ENCODE measurements around the gene GABRB1.

Gene GABRB1

GRCh38 chr4:47120783-47121182 is 89.4 kb downstream of the GABRB1 start:
- no peak for DNase-seq

GRCh38 chr4:47122592-47123291 is 91.4 kb downstream of the GABRB1 start:
- peak; percentile 57 for DNase-seq

- no peak for DNase-seq
Observed at GRCh38 chr4:47128991-47129390, 97.6 kb downstream of the GABRB1 start.

GRCh38 chr4:47135210-47135609 is 103.8 kb downstream of the GABRB1 start:
- no peak for DNase-seq

GRCh38 chr4:47143261-47143660 is 111.9 kb downstream of the GABRB1 start:
- no peak for DNase-seq

- no peak for DNase-seq
Observed at GRCh38 chr4:47145630-47146029, 114.3 kb downstream of the GABRB1 start.

- DNase-seq = no peak
Observed at GRCh38 chr4:47154816-47155370, 123.5 kb downstream of the GABRB1 start.

GRCh38 chr4:47155919-47156318 is 124.6 kb downstream of the GABRB1 start:
- no peak for DNase-seq

GRCh38 chr4:47160095-47160494 is 128.7 kb downstream of the GABRB1 start:
- DNase-seq = no peak

GRCh38 chr4:47167081-47168035 is 136.0 kb downstream of the GABRB1 start:
- no peak for DNase-seq

- no peak for DNase-seq
Observed at GRCh38 chr4:47184083-47184482, 152.7 kb downstream of the GABRB1 start.

- DNase-seq = no peak
Observed at GRCh38 chr4:47185761-47186160, 154.4 kb downstream of the GABRB1 start.

GRCh38 chr4:47187608-47188007 is 156.2 kb downstream of the GABRB1 start:
- DNase-seq = no peak

- no peak for DNase-seq
Observed at GRCh38 chr4:47193179-47193578, 161.8 kb downstream of the GABRB1 start.

- DNase-seq = no peak
Observed at GRCh38 chr4:47194036-47194737, 162.8 kb downstream of the GABRB1 start.

- no peak for DNase-seq
Observed at GRCh38 chr4:47195706-47196105, 164.3 kb downstream of the GABRB1 start.

GRCh38 chr4:47198791-47199190 is 167.4 kb downstream of the GABRB1 start:
- no peak for DNase-seq

GRCh38 chr4:47203593-47203992 is 172.2 kb downstream of the GABRB1 start:
- DNase-seq = no peak

- no peak for DNase-seq
Observed at GRCh38 chr4:47207555-47207954, 176.2 kb downstream of the GABRB1 start.

- DNase-seq = no peak
Observed at GRCh38 chr4:47209833-47210232, 178.5 kb downstream of the GABRB1 start.

- DNase-seq = no peak
Observed at GRCh38 chr4:47210828-47211227, 179.5 kb downstream of the GABRB1 start.

GRCh38 chr4:47213106-47213505 is 181.7 kb downstream of the GABRB1 start:
- DNase-seq = no peak

GRCh38 chr4:47213539-47213938 is 182.2 kb downstream of the GABRB1 start:
- DNase-seq = no peak

All from right hindlimb (tissue), 1 donor.